ENCODE results near the gene TCF7L2.
"Not testable (repeated sequence)": the region's sequence is repeated elsewhere in the genome, so short reads cannot be mapped to it uniquely, and the experiment has no call there.

The TCF7L2 gene

DNA sequence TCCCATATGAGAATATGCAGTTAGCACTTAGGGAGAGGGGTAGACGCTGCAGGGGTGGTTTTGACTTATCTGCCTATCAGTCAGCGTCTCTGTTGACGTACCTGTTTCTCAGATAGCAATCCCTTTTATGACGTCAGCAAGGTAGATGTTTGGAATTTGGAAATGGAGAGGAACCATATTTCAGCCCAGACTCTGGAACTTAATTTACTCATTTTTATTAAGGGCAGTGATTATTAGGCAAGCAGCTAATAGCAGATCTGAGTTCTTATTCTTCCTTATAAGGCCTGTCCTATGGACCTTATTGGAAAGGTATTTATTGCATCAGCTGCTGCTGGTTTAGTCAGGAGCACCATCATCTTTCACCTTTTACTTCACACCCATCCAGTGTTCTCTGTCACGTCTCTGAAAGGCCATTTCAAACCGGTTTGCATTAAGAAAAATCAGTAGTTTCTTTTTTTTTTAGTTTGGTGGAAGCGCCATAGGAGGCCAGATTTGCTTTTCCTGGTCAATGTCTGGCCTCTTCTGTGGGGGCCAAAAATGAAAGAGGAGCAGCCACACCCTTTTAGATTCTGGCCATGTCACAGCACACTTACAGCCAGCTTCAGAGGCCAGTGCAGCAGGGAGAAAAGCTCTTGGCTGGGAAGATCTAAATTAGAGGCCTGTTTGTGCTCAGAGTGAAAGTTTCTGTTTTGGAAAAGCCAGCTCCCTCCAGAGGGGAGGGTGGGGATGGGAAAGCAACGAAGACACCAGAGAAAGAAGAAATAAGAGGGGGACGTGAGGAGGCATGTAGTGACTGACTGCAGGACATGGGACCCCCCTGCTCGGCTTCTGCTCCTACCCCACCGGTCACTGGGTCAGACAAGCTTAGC is 146.3 kb downstream of the TCF7L2 start:
- no peak for DNase-seq (ENCODE audit: low spot score)

DNA sequence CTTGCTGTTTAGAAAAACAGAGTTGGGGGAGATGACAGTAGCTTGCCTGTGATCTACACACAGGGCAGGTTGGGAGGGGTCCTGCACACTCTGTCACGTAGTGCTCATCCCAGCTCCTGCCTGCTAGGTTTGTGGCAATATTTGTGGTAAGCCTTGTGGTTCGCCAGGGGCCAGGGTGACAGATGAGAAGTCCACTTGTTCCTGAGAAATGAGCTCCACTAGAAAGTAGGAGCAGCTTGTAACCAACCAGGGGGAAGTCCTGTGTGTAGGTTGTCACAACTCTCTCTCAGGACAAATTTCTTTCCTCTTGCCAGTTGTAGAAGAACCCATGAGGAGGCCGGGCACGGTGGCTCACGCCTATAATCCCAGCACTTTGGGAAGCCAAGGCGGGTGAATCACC is 147.0 kb downstream of the TCF7L2 start:
- no peak for DNase-seq (ENCODE audit: low spot score)

- DNase-seq (ENCODE audit: low spot score) = no peak
Measured at GRCh38 chr10:113099431-113100183, 149.6 kb downstream of the TCF7L2 start.

DNA sequence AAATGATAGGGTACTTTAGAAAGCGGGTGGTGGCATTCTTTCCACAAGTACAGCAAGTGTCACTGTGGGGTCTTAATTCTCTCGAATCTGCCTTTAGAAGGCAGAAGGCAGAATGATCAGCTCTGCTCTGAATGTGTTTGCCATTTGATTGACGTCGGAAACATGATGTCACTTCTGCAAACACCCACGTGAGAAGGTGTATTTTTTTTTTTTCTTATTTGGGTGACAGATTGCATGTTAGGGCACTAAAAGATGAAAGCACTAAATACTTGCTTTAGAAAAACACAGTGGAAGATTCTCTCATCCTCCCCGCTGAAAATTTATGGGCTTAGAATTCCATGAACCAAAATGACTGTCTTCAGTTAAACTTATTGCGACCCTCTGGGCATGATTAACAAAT is 150.2 kb downstream of the TCF7L2 start:
- DNase-seq (ENCODE audit: low spot score) = no peak

DNA sequence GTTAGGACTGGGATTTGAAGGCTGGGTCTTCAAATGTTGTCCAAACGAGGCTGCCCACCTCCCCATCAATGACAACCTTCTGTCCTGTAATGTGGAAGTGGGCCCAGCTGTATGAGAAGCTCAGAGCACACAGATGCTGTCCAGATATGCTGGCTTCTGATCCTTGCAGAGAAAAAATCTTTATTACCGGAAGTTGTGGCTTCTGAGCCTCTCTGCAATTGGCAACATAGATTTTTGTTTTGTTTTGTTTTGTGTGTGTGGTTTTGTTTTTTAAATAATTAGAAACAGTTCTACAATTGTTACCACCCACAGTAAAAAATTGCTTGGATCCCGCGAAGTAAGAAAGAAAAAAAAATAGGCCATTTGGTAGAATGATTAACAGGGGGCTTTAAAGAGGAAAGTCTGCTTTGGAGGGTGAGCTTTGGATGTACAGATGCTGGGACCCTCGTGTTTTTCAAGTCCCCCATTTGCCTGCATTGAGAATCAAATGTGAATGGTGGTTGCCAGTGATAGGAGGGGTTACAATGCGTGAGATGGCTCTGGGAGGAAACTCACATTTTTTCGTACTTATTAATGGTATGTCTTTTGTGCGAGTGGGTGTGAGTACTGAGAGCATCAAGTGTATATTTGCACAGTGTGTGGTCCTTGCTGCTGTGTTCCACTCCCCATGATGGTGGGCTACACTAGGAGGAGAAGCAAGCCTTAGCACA is 153.2 kb downstream of the TCF7L2 start:
- DNase-seq (ENCODE audit: low spot score) = no peak

GRCh38 chr10:113104047-113104446 is 154.0 kb downstream of the TCF7L2 start:
- DNase-seq (ENCODE audit: low spot score) = no peak

DNA sequence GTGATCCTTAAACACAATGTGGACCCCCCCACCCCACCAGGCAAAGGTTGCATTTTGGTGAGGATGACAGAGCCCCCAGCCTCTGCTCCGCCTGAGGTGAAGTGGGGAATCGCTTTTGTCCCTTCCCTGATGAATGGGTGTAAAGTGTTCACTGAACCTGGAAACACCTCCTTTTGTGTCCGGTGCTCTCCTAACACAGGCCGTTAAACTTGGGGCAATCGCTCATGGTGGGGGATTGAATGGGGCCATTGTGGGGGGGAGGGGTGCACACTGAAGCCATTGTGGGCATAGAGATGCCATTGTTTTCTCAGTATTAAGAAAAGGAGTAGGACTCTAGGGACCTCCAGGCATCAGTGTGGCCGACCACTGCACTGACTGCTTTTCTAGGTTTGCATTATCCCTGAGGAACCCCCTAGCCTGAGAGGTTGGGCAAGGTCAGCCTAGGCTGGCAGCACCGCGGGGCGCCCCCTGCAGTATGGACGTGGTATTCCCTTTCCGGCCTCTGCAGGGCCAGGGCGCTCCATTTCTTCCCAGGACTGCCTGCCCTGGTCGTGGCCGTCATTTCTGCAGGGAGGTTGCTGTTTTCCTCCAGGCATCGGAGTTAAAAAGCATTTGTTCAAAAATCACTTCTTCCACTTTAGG is 158.3 kb downstream of the TCF7L2 start:
- DNase-seq (ENCODE audit: low spot score) = peak; percentile 15

- no peak for DNase-seq (ENCODE audit: low spot score)
Measured at GRCh38 chr10:113108948-113109347, 158.9 kb downstream of the TCF7L2 start.

GRCh38 chr10:113109482-113109881 is 159.4 kb downstream of the TCF7L2 start:
- DNase-seq (ENCODE audit: low spot score) = not testable (repeated sequence)

GRCh38 chr10:113111260-113111659 is 161.2 kb downstream of the TCF7L2 start:
- DNase-seq (ENCODE audit: low spot score) = no peak

GRCh38 chr10:113111900-113112853 is 162.1 kb downstream of the TCF7L2 start:
- no peak for DNase-seq (ENCODE audit: low spot score)

DNA sequence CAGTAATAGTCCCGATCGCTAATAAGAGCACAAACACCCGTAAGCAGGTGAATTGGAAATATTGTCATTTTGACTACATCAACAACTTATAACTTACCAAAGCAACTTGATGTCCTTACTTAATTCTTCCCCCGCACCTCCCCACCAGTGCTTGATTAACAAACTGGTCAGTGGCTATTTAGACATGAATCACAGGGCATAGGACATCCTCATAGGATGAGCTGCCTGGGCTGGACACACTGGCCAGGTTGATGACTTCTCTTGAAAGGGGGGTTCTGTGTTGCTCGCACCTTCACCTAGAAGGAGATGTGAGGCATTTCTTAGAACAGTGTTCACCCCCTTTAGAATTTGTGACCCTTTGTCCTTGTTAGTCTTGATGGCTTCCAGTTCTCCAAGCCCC is 163.2 kb downstream of the TCF7L2 start:
- no peak for DNase-seq (ENCODE audit: low spot score)

DNA sequence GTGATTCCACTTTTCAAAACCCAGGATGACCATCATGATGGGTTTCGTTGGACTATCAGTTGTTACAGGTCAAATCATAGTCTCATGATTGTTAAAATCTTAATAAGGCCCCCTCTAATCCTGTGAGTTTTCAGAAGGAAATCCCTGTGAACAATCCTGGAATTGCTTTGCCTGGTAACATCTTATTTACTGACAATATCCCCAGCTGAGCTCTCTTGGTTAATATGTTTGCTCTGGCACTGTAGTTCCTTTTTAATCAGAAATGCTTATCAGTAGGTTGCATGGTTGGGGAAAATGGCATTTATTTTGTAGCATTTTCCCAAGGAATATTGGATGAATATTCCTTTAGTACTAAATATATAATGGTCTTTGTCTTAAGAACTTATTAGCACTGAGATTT is 163.9 kb downstream of the TCF7L2 start:
- DNase-seq (ENCODE audit: low spot score) = no peak

DNA sequence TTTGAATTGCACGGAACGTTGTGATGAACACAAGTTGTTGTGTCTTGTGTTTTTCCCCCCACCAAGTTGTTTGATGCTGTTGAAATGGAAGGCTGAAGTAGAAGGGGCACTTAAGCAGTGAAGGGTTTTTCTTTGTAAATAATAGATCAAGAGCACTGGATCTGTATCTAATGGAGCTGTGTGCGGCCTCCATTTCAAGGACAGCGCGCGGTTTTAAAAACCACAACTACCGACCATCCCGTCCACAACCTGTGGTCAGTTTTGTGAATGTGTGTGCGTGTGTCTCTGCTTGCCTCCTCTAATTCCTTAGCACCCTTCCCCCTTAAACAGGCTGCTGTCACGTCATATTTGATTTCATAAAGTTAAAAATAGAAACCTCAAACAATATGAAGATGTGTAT is 165.5 kb downstream of the TCF7L2 start:
- no peak for DNase-seq (ENCODE audit: low spot score)

- no peak for DNase-seq (ENCODE audit: low spot score)
Measured at GRCh38 chr10:113118882-113119281, 168.8 kb downstream of the TCF7L2 start.

DNA sequence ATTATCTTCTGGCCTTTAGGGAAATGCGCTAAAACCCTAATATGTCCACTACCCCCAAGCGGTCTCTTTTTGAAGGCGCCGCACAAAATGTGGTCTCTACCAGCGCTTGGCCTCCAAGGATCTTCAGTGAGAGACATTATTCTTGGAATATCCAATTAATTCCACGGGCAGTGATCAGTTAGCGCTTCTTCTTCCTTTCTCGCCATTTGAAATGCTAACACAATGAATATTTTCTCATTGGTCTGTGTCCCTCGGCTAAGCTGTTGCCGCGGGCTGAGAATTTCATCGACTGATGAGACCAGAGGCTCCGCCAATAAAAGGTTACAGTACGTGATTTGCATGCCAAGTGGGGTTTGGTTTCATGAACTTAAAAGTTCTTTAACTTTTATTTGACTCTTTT is 169.8 kb downstream of the TCF7L2 start:
- no peak for DNase-seq (ENCODE audit: low spot score)

DNA sequence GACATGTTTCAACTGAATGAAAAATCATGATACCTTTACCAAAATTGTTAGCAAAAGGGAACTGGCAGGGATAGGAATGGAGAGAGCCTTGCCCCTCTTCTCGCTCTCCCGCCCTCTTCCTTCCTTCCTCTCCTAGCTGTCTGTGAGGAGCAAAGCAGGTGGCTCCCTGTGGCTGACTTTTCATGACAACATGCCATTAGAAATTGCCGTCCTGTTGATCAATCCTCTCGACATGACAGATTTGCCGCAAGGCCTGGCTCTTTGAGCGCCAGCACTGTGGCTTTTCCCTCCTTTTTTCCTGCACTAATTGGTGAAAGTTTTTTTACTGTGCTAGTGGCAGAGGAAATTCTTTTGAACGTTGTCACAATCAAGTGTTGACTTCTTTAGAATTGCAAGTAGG is 171.1 kb downstream of the TCF7L2 start:
- DNase-seq (ENCODE audit: low spot score) = no peak

DNA sequence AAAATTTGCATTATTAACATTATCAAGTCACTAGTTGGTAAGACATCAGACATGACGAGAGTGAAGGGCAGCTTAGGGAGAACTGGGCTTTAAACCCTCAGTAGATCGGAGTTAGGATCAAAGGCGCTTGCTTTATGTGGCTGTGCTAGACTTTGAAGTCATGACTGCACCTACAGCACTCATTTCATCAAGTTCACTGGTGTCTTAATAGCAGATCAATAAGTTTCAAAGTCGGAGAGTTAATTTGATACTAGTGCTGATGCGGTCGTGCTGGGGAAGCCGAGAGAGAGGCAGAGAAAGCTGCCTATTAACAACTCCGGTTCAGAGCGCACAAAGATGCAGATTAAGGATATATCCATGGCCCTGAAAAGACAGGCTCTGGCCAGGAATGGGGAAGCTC is 172.9 kb downstream of the TCF7L2 start:
- no peak for DNase-seq (ENCODE audit: low spot score)

- no peak for DNase-seq (ENCODE audit: low spot score)
Measured at GRCh38 chr10:113124724-113125123, 174.7 kb downstream of the TCF7L2 start.

GRCh38 chr10:113125612-113126011 is 175.6 kb downstream of the TCF7L2 start:
- DNase-seq (ENCODE audit: low spot score) = no peak

All from hematopoietic multipotent progenitor cell treated with erythropoietin and hydrocortisone succinate and interleukin-3 and kit ligand, for 15 days (in vitro differentiated cells).